PC-9 (cell line): ENCODE results near the gene BIRC2.

ENCODE experiments used
- CTCF ChIP-seq: fragments of 200-600 bp; sonication (generic); conservative IDR thresholded peaks from 2 replicates; pipeline ENCODE4 v1.6.1; 2017; ENCODE audit warnings: mixed run types, antibody characterized with exemption, mild to moderate bottlenecking, moderate library complexity
- EZH2 ChIP-seq: fragments of 200-600 bp; sonication (generic); IDR thresholded peaks from 2 replicates; pipeline ENCODE4 v1.8.0; 2017; ENCODE audit warnings: antibody characterized with exemption, low read depth

GRCh38 chr11:102306817-102307726, 39.9 kb upstream of the BIRC2 start:
- TF ChIP-seq CTCF (no peak), EZH2 (no peak)
